Mesenchymal stem cell (in vitro differentiated cells and primary cell): ENCODE results near the gene ADARB2.
"Not testable (repeated sequence)": the region's sequence is repeated elsewhere in the genome, so short reads cannot be mapped to it uniquely, and the experiment has no call there.

ENCODE experiments used
- DNase-seq: peaks from one replicate; pipeline ENCODE4 v3.0.0-alpha.2; 2013
- H2AFZ ChIP-seq: one replicate; pipeline ENCODE4 v1.6.1; 2013; ENCODE audit warnings: low read depth, mild to moderate bottlenecking, control low read depth, inconsistent platforms, low read length, moderate library complexity
- H2AK5ac ChIP-seq: 2 replicates; pipeline ENCODE4 v1.6.1; 2013; ENCODE audit warnings: low read length, moderate library complexity, mild to moderate bottlenecking, inconsistent platforms; ENCODE audit not compliant: severe bottlenecking
- H2BK120ac ChIP-seq: one replicate; pipeline ENCODE4 v1.6.1; 2013; ENCODE audit warnings: low read depth, mild to moderate bottlenecking, inconsistent platforms, low read length, moderate library complexity
- H2BK12ac ChIP-seq, 2 experiments: one replicate each; pipeline ENCODE4 v1.6.1; 2013; ENCODE audit warnings: inconsistent platforms in 2 of 2, low read length in 2 of 2, mild to moderate bottlenecking in 2 of 2, moderate library complexity in 2 of 2, control low read depth in 1 of 2
- H2BK15ac ChIP-seq: one replicate; pipeline ENCODE4 v1.6.1; 2013; ENCODE audit warnings: mild to moderate bottlenecking, low read depth, inconsistent platforms; ENCODE audit not compliant: poor library complexity, severe bottlenecking
- H2BK5ac ChIP-seq: 2 replicates; pipeline ENCODE4 v1.6.1; 2013; ENCODE audit warnings: low read depth, mild to moderate bottlenecking, low read length, control low read depth, inconsistent platforms; ENCODE audit not compliant: poor library complexity, severe bottlenecking
- H3K14ac ChIP-seq, 2 experiments: one replicate each; pipeline ENCODE4 v1.6.1; 2013; ENCODE audit warnings: inconsistent platforms in 2 of 2, low read length in 2 of 2, control low read depth in 1 of 2, mild to moderate bottlenecking in 1 of 2, moderate library complexity in 1 of 2
- H3K18ac ChIP-seq, 2 experiments: one replicate each; pipeline ENCODE4 v1.6.1; 2013; ENCODE audit warnings: inconsistent platforms in 2 of 2, low read length in 2 of 2, control low read depth in 1 of 2, low read depth in 1 of 2, mild to moderate bottlenecking in 1 of 2
- H3K23ac ChIP-seq, 2 experiments: one replicate each; pipeline ENCODE4 v1.6.1; 2013; ENCODE audit warnings: inconsistent platforms in 2 of 2, low read length in 2 of 2, mild to moderate bottlenecking in 2 of 2, moderate library complexity in 2 of 2, control low read depth in 1 of 2
- H3K27ac ChIP-seq: 2 replicates; pipeline ENCODE4 v1.5.1; 2013; ENCODE audit warnings: mild to moderate bottlenecking, moderate library complexity, low read length, control low read depth, inconsistent platforms; ENCODE audit not compliant: poor library complexity, severe bottlenecking
- H3K27me3 ChIP-seq, 2 experiments: 2 replicates each; pipeline versions ENCODE4 v1.6.1 to v1.7.0; 2013; ENCODE audit warnings: low read length in 2 of 2, mild to moderate bottlenecking in 2 of 2, moderate library complexity in 2 of 2, control low read depth in 1 of 2, inconsistent platforms in 1 of 2; ENCODE audit not compliant: control insufficient read depth in 1 of 2, insufficient read depth in 1 of 2
- H3K36me3 ChIP-seq, 2 experiments: 2 replicates each; pipeline versions ENCODE4 v1.6.1 to v1.7.0; 2013; ENCODE audit warnings: low read length in 2 of 2, control low read depth in 1 of 2, inconsistent platforms in 1 of 2, low read depth in 1 of 2, mild to moderate bottlenecking in 1 of 2; ENCODE audit not compliant: insufficient read depth in 2 of 2, control insufficient read depth in 1 of 2
- H3K4ac ChIP-seq, 2 experiments: one replicate each; pipeline ENCODE4 v1.6.1; 2013; ENCODE audit warnings: inconsistent platforms in 2 of 2, low read length in 2 of 2, mild to moderate bottlenecking in 2 of 2, moderate library complexity in 2 of 2, control low read depth in 1 of 2, low read depth in 1 of 2
- H3K4me1 ChIP-seq: 2 replicates; pipeline ENCODE4 v1.6.1; 2013; ENCODE audit warnings: low read depth, low read length, control low read depth; ENCODE audit not compliant: control insufficient read depth, insufficient read depth
- H3K4me2 ChIP-seq: 2 replicates; pipeline ENCODE4 v1.6.1; 2013; ENCODE audit warnings: low read length, mild to moderate bottlenecking, inconsistent platforms; ENCODE audit not compliant: poor library complexity, severe bottlenecking
- H3K4me3 ChIP-seq, 2 experiments: 2 replicates each; pipeline versions ENCODE4 v1.5.1 to v1.7.0; 2013; ENCODE audit warnings: low read length in 2 of 2, mild to moderate bottlenecking in 2 of 2, control low read depth in 1 of 2, low read depth in 1 of 2; ENCODE audit not compliant: insufficient read depth in 1 of 2
- H3K79me1 ChIP-seq: replicated peaks from 2 replicates; pipeline ENCODE4 v1.6.1; 2013; ENCODE audit warnings: mild to moderate bottlenecking, control low read depth, low read length, inconsistent platforms; ENCODE audit not compliant: poor library complexity, severe bottlenecking
- H3K9ac ChIP-seq: 2 replicates; pipeline ENCODE4 v1.7.0; 2013; ENCODE audit warnings: mild to moderate bottlenecking, low read length, moderate library complexity
- H3K9me3 ChIP-seq: 2 replicates; pipeline ENCODE4 v1.7.0; 2013; ENCODE audit warnings: mild to moderate bottlenecking, low read length; ENCODE audit not compliant: control insufficient read depth
- H4K8ac ChIP-seq: one replicate; pipeline ENCODE4 v1.6.1; 2013; ENCODE audit warnings: inconsistent platforms, mild to moderate bottlenecking, low read length, moderate library complexity
- H4K91ac ChIP-seq: one replicate; pipeline ENCODE4 v1.6.1; 2013; ENCODE audit warnings: mild to moderate bottlenecking, low read length, inconsistent platforms
- WGBS: methylation state at CpG from one replicate; pipeline ENCODE4 v1.1.7; 2013; ENCODE audit warnings: mixed read lengths; 5-methylcytosine and 5-hydroxymethylcytosine counted together

The ADARB2 gene

DNA sequence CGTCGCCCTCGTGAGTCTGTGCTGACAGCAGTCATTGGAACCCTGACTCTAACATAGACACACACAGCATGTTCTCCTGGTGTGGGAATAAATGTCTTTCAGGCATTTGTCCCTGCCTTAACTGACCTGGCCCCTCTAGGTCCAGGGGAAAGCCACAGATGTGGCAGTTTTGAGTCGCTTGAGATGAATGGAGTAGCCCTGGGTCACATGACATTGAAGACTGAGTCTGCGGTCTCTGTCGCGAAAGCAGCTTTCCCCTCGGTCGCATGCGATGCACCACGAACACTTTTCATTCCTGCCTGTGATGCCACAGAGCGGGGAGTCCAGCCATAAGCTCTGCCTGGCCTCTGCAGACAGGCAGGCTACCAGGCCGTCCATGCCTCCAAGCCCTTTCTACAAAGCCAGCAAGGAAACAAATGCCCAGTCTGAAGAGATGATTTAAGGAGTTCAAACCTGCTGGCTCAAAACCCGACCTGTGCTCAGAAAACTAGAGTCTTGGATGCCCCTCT, 508.8 kb downstream of the ADARB2 start:
- Histone ChIP-seq H3K4me1 (no peaks in the 10 kb centered on the region), H2AFZ (no peak overlapping the region), H4K91ac (no peak overlapping the region), H4K8ac (no peak overlapping the region), H2BK120ac (no peak overlapping the region), H3K9ac (no peak overlapping the region), H3K23ac (no peak overlapping the region), H3K4me3 (no peak overlapping the region), H2BK15ac (no peak overlapping the region), H3K4ac (no peak overlapping the region), H2BK5ac (no peak overlapping the region), H3K27me3 (peaks cover 0 to 11% of the 10 kb centered on the region in 2 experiments), H3K18ac (no peak overlapping the region), H2AK5ac (no peak overlapping the region), H3K36me3 (no peaks in the 10 kb centered on the region), H3K27ac (no peak overlapping the region), H3K79me1 (no peaks in the 10 kb centered on the region), H3K14ac (no peak overlapping the region), H2BK12ac (no peak overlapping the region), H3K9me3 (no peaks in the 10 kb centered on the region), H3K4me2 (no peak overlapping the region)
- 88% methylated on average over 11 of the region's 14 CpGs for WGBS
- DNase-seq: no peak

DNA sequence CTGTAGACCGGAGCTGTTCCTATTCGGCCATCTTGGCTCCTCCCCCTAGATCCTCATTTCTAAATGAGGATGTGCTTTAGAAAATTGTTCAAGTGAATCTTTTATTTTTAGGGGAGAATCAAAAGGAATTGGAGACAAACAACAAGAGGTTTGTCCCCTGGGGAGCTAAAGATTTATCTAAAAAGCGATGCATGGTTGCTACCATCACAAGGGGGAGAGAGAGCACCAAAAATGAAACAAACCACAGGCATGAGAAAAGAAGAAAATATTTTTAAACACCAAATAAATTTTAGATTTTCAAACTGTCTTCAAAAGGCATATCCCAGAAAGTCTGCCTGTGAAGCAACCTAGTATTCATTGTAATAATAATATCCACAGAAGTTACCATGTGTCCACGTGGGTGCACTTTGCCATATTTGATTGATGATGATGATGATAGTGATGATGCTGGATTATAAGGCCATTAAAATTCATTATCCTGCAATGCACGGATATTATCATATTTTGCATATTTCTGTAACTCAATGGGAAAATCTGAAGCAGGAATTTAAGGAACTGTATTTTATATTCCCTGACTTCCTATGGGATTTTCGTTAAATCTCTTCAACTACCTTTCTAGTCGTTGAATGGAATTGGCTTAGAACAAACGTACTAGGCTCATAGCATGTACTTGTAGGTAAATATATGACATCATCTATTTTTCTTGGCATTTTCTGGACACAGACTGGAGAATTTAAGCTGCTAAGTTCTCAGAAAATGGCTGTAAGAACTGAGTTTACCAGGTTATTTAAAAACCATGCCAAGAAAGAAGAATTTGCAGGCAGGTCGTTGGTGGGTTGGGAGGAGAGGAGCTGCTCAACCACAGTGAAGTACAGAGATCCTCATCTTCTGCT, 509.6 kb downstream of the ADARB2 start:
- no peak overlapping the region for H3K18ac ChIP-seq
- no peak overlapping the region for H4K91ac ChIP-seq
- H3K4me2 ChIP-seq: no peak overlapping the region
- H3K4me1 ChIP-seq: no peaks in the 10 kb centered on the region
- no peak overlapping the region for H2AK5ac ChIP-seq
- no peak for DNase-seq
- H3K27me3 ChIP-seq: peaks cover 0 to 11% of the 10 kb centered on the region in 2 experiments
- no peaks in the 10 kb centered on the region for H3K9me3 ChIP-seq
- no peak overlapping the region for H4K8ac ChIP-seq
- no peak overlapping the region for H2AFZ ChIP-seq
- no peaks in the 10 kb centered on the region for H3K79me1 ChIP-seq
- no peak overlapping the region for H2BK120ac ChIP-seq
- no peaks in the 10 kb centered on the region for H3K36me3 ChIP-seq
- no peak overlapping the region for H2BK12ac ChIP-seq
- H3K23ac ChIP-seq: no peak overlapping the region
- H3K4ac ChIP-seq: no peak overlapping the region
- H3K27ac ChIP-seq: no peak overlapping the region
- no peak overlapping the region for H3K4me3 ChIP-seq
- H2BK5ac ChIP-seq: no peak overlapping the region
- no peak overlapping the region for H3K9ac ChIP-seq
- no peak overlapping the region for H2BK15ac ChIP-seq
- 65% methylated on average over 2 of the region's 9 CpGs for WGBS
- H3K14ac ChIP-seq: no peak overlapping the region

DNA sequence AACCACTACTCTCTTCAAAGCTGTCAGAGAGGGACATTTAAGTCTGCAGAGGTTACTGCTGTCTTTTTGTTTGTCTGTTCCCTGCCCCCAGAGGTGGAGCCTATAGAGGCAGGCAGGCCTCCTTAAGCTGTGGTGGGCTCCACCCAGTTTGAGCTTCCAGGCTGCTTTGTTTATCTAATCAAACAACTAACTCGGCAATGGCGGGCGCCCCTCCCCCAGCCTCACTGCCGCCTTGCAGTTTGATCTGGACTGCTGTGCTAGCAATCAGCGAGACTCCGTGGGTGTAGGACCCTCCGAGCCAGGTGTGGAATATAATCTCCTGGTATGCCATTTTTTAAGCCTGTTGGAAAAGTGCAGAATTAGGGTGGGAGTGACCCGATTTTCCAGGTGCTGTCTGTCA, 510.4 kb downstream of the ADARB2 start:
- not testable (repeated sequence) for H3K18ac ChIP-seq, H4K8ac ChIP-seq, H3K4ac ChIP-seq, H2AFZ ChIP-seq, H3K9ac ChIP-seq, H3K4me1 ChIP-seq, H2BK15ac ChIP-seq, H3K23ac ChIP-seq, H2BK120ac ChIP-seq, H2BK12ac ChIP-seq, H3K27ac ChIP-seq, H3K9me3 ChIP-seq, H3K4me3 ChIP-seq, H2AK5ac ChIP-seq, H3K14ac ChIP-seq, DNase-seq, H2BK5ac ChIP-seq, H3K36me3 ChIP-seq, H4K91ac ChIP-seq, H3K79me1 ChIP-seq, H3K4me2 ChIP-seq
- 59% methylated on average over 7 of the region's 8 CpGs for WGBS
- H3K27me3 ChIP-seq: peaks cover 0 to 11% of the 10 kb centered on the region in 2 experiments

DNA sequence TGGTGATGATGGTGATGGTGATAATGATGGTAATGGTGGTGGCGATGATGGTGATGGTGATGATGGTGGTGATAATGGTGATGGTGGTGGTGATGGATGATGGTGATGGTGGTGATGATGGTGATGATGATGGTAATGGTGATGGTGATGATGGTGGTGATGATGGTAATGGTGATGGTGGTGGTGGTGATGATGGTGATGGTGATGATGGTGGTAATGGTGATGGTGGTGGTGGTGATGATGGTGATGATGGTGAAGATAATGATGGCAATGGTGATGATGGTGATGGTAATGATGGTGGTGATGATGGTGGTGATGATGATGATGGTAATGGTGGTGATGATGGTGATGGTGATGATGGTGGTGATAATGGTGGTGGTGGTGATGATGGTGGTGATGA, 517.5 kb downstream of the ADARB2 start:
- H2AFZ ChIP-seq, H3K9me3 ChIP-seq, H3K23ac ChIP-seq, H3K79me1 ChIP-seq, H4K8ac ChIP-seq, H2BK15ac ChIP-seq, DNase-seq, H2BK5ac ChIP-seq, H3K36me3 ChIP-seq, H3K4ac ChIP-seq, H2BK12ac ChIP-seq, H3K4me3 ChIP-seq, H3K4me2 ChIP-seq, H3K27me3 ChIP-seq, H2AK5ac ChIP-seq, H3K9ac ChIP-seq, H3K27ac ChIP-seq, H2BK120ac ChIP-seq, H4K91ac ChIP-seq, H3K14ac ChIP-seq, H3K18ac ChIP-seq, H3K4me1 ChIP-seq: not testable (repeated sequence)
- 0% methylated on average over 1 of the region's 1 CpG for WGBS
